ENCODE results near the gene TM9SF4. TPM values are rescaled to one million over a fixed set of nuclear protein-coding genes. Genes with fewer than 3 reads are reported as not detected.

The TM9SF4 gene
- total RNA-seq, 1 experiment from 2014 or later = 54.4 TPM

DNA sequence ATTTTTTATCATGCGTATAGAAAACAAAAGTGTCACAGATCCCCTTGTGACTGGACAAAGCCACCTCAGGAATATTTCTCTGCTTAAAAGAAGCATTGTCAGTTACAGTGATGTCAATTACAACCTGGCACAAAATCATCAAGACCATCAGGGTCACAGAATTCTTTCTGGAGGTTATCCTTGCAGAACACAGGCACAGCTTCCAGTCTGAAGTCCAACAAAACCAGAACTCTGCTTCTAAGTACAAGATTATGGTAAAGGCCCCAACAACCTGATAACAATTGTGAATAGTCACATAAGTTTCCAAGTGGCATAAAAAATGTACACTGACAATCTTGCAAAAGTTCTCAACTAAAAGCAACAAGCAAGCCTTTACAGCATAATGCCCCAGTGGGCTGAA, 77.0 kb downstream of the TM9SF4 start:
- Histone ChIP-seq H3K36me3 (ENCODE audit: insufficient read depth, low read length, poor library complexity, severe bottlenecking) (no peaks in the 10 kb centered on the region), H3K27me3 (replicated peaks; ENCODE audit: insufficient read depth, low read depth, low read length, poor library complexity) (no peaks in the 10 kb centered on the region), H3K9me3 (ENCODE audit: low read depth, low read length, poor library complexity, severe bottlenecking) (no peaks in the 10 kb centered on the region), H3K4me3 (ENCODE audit: low read depth, low read length, poor library complexity, severe bottlenecking) (no peak overlapping the region), H3K4me1 (ENCODE audit: insufficient read depth, low read length, poor library complexity, severe bottlenecking) (peaks cover 7% of the 10 kb centered on the region), H3K27ac (ENCODE audit: low read depth, low read length, poor library complexity, severe bottlenecking) (no peak overlapping the region)
- TF ChIP-seq EZH2 (IDR thresholded peaks at IDR 0.05; ENCODE audit: borderline replicate concordance, low read depth, low read length, poor library complexity, severe bottlenecking) (no peak), CTCF (conservative IDR thresholded peaks at IDR 0.05; ENCODE audit: low read depth, low read length) (no peak)
- no peak for DNase-seq (ENCODE audit: low spot score)
- ChIA-PET CTCF (no interaction called here), POLR2A (ENCODE audit: low non-redundant PET) (no interaction called here)
- no TSS peak for BruUV-seq (replicated peaks)
- intact Hi-C loops (cut with micrococcal nuclease; ENCODE audit: unreplicated experiment) = no loop called here

DNA sequence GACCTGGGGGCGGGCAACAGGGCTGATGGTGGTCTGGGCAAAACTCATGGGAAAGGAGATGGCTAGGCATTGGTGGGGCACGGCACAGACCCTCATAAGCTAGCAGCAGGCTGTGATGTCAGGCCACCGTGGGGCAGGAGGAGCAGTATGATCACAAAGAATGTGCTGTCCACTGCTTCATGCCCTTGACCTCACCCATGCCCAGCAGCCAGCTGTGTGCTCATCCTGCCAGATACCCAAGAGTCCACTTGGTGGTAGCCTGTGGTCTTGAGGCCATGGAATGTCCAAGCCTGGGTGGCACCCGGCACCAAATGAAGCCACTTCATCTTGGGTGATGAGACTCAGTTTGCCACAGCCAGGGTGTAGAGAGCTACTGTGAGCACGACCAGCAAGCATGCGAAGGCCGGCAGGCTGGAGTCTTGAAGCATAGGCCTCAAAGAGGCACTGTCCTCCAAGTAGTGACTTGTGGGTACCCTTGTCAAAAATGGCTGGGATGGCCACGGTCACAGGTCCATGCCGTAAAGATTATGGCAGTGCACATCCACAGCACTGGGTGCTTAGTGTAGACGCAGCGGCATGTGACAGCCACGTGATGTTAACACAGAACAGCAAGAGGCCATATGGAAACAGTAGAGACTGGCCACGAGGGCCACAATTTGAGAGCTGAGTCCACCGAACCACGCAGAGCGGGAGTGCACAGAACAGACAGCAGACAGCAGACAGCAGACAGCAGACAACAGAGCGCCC, 79.0 kb downstream of the TM9SF4 start:
- no TSS peak for BruUV-seq (replicated peaks)
- ChIA-PET POLR2A (ENCODE audit: low non-redundant PET) (no interaction called here), CTCF (no interaction called here)
- Histone ChIP-seq H3K27ac (ENCODE audit: low read depth, low read length, poor library complexity, severe bottlenecking) (no peak overlapping the region), H3K36me3 (ENCODE audit: insufficient read depth, low read length, poor library complexity, severe bottlenecking) (no peaks in the 10 kb centered on the region), H3K27me3 (replicated peaks; ENCODE audit: insufficient read depth, low read depth, low read length, poor library complexity) (no peaks in the 10 kb centered on the region), H3K4me3 (ENCODE audit: low read depth, low read length, poor library complexity, severe bottlenecking) (peak overlapping the region; percentile 71), H3K9me3 (ENCODE audit: low read depth, low read length, poor library complexity, severe bottlenecking) (no peaks in the 10 kb centered on the region), H3K4me1 (ENCODE audit: insufficient read depth, low read length, poor library complexity, severe bottlenecking) (peaks cover 7% of the 10 kb centered on the region)
- intact Hi-C loops (cut with micrococcal nuclease; ENCODE audit: unreplicated experiment) = no loop called here
- no peak for TF ChIP-seq EZH2 (IDR thresholded peaks at IDR 0.05; ENCODE audit: borderline replicate concordance, low read depth, low read length, poor library complexity, severe bottlenecking)
- no peak for TF ChIP-seq CTCF (conservative IDR thresholded peaks at IDR 0.05; ENCODE audit: low read depth, low read length)
- no peak for DNase-seq (ENCODE audit: low spot score)

DNA sequence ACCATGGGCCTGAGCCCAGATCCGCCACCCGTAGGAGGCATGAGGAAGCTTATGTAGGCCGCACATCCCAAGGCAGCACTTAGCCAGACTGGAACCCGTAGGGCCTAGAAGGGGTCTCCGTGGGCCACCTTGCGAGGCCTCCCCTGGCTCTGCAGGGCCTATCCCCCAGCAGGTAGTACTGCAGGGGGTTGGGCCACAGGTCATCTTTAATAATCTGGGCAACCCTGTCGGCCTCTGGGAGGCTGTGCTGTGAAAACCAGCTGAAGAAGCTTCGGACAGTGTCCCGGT, 79.6 kb downstream of the TM9SF4 start:
- no peak for DNase-seq (ENCODE audit: low spot score)
- Histone ChIP-seq H3K27ac (ENCODE audit: low read depth, low read length, poor library complexity, severe bottlenecking) (peak overlapping the region; percentile 87), H3K27me3 (replicated peaks; ENCODE audit: insufficient read depth, low read depth, low read length, poor library complexity) (no peaks in the 10 kb centered on the region), H3K36me3 (ENCODE audit: insufficient read depth, low read length, poor library complexity, severe bottlenecking) (no peaks in the 10 kb centered on the region), H3K9me3 (ENCODE audit: low read depth, low read length, poor library complexity, severe bottlenecking) (no peaks in the 10 kb centered on the region), H3K4me3 (ENCODE audit: low read depth, low read length, poor library complexity, severe bottlenecking) (peak overlapping the region; percentile 71), H3K4me1 (ENCODE audit: insufficient read depth, low read length, poor library complexity, severe bottlenecking) (peaks cover 7% of the 10 kb centered on the region)
- TF ChIP-seq EZH2 (IDR thresholded peaks at IDR 0.05; ENCODE audit: borderline replicate concordance, low read depth, low read length, poor library complexity, severe bottlenecking) = no peak
- TF ChIP-seq CTCF (conservative IDR thresholded peaks at IDR 0.05; ENCODE audit: low read depth, low read length) = no peak
- intact Hi-C loops (cut with micrococcal nuclease; ENCODE audit: unreplicated experiment) = no loop called here
- no TSS peak for BruUV-seq (replicated peaks)
- ChIA-PET POLR2A (ENCODE audit: low non-redundant PET) (no interaction called here), CTCF (no interaction called here)

All from A673 (cell line).